Upper lobe of right lung (tissue), 1 donor: ENCODE measurements around the gene PRUNE2. TPM values are rescaled to one million over a fixed set of nuclear protein-coding genes. Genes with fewer than 3 reads are reported as not detected.
A peak's percentile ranks its signal among the peaks of the same experiment; 100 is the strongest.

ENCODE experiments used
- ATAC-seq: fragments of 200-7000 bp; cut with Tn5 transposase; one replicate; pipeline ENCODE4 v1.9.1; 2020; ENCODE audit warnings: mild to moderate bottlenecking, moderate library complexity
- DNase-seq: peaks from one replicate; pipeline ENCODE4 v3.0.0-alpha.2; 2020
- H3K27ac ChIP-seq: fragments of 200-600 bp; one replicate; pipeline ENCODE4 v1.8.0; 2022
- H3K27me3 ChIP-seq: fragments of 200-600 bp; one replicate; pipeline ENCODE4 v1.8.0; 2022; ENCODE audit warnings: mild to moderate bottlenecking
- H3K36me3 ChIP-seq: fragments of 200-600 bp; one replicate; pipeline ENCODE4 v1.8.0; 2022
- H3K4me1 ChIP-seq: fragments of 200-600 bp; one replicate; pipeline ENCODE4 v1.8.0; 2022
- H3K4me3 ChIP-seq: fragments of 200-600 bp; one replicate; pipeline ENCODE4 v1.8.0; 2022; ENCODE audit warnings: mild to moderate bottlenecking
- H3K9me3 ChIP-seq: fragments of 200-600 bp; one replicate; pipeline ENCODE4 v1.8.0; 2022
- intact Hi-C: fragments of 100-400 bp; cut with DNase I; formaldehyde crosslinking; loops from one replicate; pipeline ENCODE4 v1.11.0; 2022
- total RNA-seq: library from RNA; stranded (reverse); fragmentation: NEBNext Ultra II Directional; extraction: Animal tissue kit (Norgen Biotek cat#: 25700); gene quantifications from one replicate; pipeline ENCODE4 v1.2.1, GENCODE V29; 2021
- TF ChIP-seq, protein P1 (sequence below): fragments of 200-600 bp; IDR thresholded peaks from one replicate; pipeline ENCODE4 v1.8.0; 2022; ENCODE audit warnings: antibody characterized with exemption
- donor health status: DM: no; HTN: yes; CAD: no; lungs with severe emphysema.

PRUNE2 gene
- total RNA-seq, 1 donor from 2014 or later = 7.4 TPM

DNA sequence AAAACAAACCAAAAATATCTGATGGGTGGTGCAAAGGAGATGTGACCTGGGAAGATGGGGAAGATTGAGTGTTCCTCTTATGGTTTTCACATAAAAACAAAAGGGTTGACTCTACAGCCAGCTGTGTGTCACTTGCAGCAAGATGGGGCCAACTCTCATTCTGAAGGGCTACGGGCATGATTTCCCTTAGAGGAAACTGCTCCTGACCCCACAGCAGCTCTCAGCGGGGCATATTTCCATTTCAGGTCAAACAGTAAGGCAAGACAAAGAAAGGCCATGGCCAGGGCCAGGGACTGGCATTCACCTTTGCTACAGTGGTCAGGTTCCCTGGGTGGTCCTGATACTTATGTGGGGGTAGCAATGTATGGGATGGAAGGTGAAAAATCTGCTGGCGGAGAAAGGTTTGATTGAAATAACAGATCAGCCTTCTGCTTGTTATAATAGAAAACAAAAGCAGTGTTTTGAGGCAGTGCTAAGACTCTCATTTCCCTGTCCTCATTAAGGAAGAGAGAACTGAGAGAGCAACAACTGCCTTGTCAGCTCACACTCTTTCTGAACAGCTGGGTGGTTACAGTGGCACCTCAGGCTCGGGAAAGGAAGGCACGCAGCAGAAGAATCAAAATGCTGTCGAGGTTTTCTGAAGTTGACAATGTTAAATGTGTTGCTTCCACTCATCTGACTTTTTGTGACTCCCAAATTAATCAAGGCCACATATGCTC lies 262.4 kb downstream of the PRUNE2 start:
- ATAC-seq (peak; percentile 69), DNase-seq (no peak)
- Histone ChIP-seq H3K27ac (no peak overlapping the region), H3K36me3 (no peaks in the 10 kb centered on the region), H3K9me3 (no peaks in the 10 kb centered on the region), H3K4me1 (no peaks in the 10 kb centered on the region), H3K27me3 (no peaks in the 10 kb centered on the region), H3K4me3 (no peak overlapping the region)
- TF ChIP-seq, protein P1, sequence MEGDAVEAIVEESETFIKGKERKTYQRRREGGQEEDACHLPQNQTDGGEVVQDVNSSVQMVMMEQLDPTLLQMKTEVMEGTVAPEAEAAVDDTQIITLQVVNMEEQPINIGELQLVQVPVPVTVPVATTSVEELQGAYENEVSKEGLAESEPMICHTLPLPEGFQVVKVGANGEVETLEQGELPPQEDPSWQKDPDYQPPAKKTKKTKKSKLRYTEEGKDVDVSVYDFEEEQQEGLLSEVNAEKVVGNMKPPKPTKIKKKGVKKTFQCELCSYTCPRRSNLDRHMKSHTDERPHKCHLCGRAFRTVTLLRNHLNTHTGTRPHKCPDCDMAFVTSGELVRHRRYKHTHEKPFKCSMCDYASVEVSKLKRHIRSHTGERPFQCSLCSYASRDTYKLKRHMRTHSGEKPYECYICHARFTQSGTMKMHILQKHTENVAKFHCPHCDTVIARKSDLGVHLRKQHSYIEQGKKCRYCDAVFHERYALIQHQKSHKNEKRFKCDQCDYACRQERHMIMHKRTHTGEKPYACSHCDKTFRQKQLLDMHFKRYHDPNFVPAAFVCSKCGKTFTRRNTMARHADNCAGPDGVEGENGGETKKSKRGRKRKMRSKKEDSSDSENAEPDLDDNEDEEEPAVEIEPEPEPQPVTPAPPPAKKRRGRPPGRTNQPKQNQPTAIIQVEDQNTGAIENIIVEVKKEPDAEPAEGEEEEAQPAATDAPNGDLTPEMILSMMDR = no peak
- intact Hi-C loops = no loop called here

DNA sequence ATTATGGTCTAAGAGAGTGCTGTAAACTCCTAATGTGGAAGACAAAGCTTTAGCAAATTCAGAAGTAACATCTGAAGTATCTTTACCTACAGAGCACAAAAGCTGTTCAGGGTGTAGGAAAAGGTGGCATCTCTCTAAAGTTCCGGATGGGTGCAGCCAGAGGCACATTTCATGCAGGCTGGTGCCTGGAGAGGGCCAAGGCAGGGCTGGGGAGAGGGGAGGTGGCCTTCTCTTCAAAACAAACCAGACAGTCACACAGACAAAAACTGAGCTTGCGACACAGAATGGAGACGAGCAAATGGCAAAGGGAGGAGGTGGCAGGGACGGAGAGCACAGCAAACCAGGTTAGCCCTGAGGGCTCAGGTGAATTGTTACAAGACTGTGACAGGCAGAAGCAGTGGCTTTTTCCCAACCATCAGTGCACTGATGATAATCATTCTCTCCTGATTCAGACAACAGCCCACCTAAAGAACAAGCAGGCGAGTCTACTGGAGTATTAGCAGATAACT lies 263.2 kb downstream of the PRUNE2 start:
- no peaks in the 10 kb centered on the region for H3K9me3 ChIP-seq
- H3K4me1 ChIP-seq = no peaks in the 10 kb centered on the region
- H3K27me3 ChIP-seq = no peaks in the 10 kb centered on the region
- DNase-seq (no peak), ATAC-seq (no peak)
- no peak overlapping the region for H3K4me3 ChIP-seq
- TF ChIP-seq, protein P1 = no peak
- no peak overlapping the region for H3K27ac ChIP-seq
- intact Hi-C loops = no loop called here
- H3K36me3 ChIP-seq = no peaks in the 10 kb centered on the region

DNA sequence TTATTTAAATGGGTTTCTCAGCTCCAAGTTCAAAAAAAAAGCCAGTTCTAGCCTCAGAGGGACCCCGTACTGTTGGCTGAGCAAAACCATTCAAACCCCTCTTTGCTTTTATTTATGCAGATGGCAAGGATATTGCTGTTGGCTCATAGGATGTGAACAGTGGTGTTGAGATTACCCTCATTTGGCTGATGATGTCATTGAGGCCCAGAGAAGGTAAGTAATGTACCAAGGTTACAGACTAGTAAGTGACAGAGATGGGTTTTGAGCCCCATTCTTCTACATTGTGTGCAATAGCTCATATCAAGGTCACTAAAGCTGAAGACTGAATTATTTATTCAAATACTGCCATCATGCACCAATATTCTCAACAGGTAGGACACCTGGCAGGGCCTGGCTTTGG lies 263.8 kb downstream of the PRUNE2 start:
- H3K36me3 ChIP-seq = no peaks in the 10 kb centered on the region
- H3K27me3 ChIP-seq = no peaks in the 10 kb centered on the region
- H3K27ac ChIP-seq = no peak overlapping the region
- no peak for ATAC-seq
- no peaks in the 10 kb centered on the region for H3K4me1 ChIP-seq
- intact Hi-C loops = no loop called here
- H3K4me3 ChIP-seq = no peak overlapping the region
- TF ChIP-seq, protein P1 = no peak
- H3K9me3 ChIP-seq = no peaks in the 10 kb centered on the region
- no peak for DNase-seq

DNA sequence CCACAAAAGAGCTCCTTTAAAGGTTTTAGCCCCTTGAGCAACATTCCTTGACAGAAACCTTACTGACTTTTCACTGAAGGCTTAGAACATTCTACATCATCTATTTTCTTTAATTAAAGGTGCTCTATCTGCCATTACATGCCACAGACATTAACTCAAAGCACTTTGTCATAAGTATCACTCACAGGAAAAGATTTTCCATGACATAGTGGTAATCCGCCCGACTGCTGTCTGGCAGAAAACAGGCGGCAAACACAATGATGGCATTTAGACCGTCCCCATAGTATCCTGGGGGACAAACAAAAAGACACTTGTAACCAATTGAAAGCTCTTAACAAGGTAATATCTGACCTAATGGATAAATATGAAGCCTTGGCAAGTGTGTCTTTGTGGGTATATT lies 267.9 kb downstream of the PRUNE2 start:
- Histone ChIP-seq H3K27me3 (no peaks in the 10 kb centered on the region), H3K27ac (no peak overlapping the region), H3K9me3 (no peaks in the 10 kb centered on the region)

DNA sequence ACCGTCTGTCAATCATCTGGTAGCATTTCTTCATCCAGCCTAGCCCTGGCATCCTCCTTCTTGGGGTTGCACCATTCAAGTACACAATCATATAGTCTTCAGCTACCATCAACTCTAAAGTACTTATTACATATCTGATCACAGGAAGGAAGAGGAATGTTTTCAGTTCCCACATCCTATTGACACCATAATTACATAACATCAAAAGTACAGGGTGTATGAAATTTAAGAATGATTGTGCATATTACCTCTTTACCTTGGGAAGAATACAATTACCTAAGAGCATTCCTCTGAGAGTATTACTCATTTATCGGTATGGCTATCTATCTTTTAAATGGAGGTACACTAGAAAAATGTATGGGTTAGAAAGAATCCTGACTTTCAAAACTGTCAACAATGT lies 268.5 kb downstream of the PRUNE2 start:
- DNase-seq (no peak), ATAC-seq (no peak)
- Histone ChIP-seq H3K27ac (no peak overlapping the region), H3K4me3 (no peak overlapping the region), H3K4me1 (no peaks in the 10 kb centered on the region), H3K27me3 (no peaks in the 10 kb centered on the region), H3K9me3 (no peaks in the 10 kb centered on the region), H3K36me3 (no peaks in the 10 kb centered on the region)
- intact Hi-C loops = no loop called here
- TF ChIP-seq, protein P1 = no peak

More for the DNA sequence above, 267.9 kb downstream of the PRUNE2 start:
- H3K4me1 ChIP-seq = no peaks in the 10 kb centered on the region
- TF ChIP-seq, protein P1 = no peak
- no peak overlapping the region for H3K4me3 ChIP-seq
- DNase-seq (no peak), ATAC-seq (no peak)
- H3K36me3 ChIP-seq = no peaks in the 10 kb centered on the region
- intact Hi-C loops = no loop called here
